ENCODE results near the gene NAE1.

Gene NAE1

GRCh38 chr16:66754211-66754610 is 76.6 kb downstream of the NAE1 start:
- H3K27ac ChIP-seq (ENCODE audit: low read depth, low read length) = no peak overlapping the region
- H3K4me1 ChIP-seq (ENCODE audit: control insufficient read depth, insufficient read depth, low read length) = peaks cover 12% of the 10 kb centered on the region
- H3K27me3 ChIP-seq (ENCODE audit: control insufficient read depth, insufficient read depth, low read length) = no peaks in the 10 kb centered on the region
- no peak overlapping the region for H3K9ac ChIP-seq (ENCODE audit: low read depth, low read length)
- H3K4me3 ChIP-seq (ENCODE audit: low read depth, low read length) = no peak overlapping the region
- H3K9me3 ChIP-seq (ENCODE audit: control insufficient read depth, insufficient read depth, low read length) = no peaks in the 10 kb centered on the region
- peaks cover 13% of the 10 kb centered on the region for H3K36me3 ChIP-seq (ENCODE audit: control insufficient read depth, insufficient read depth, low read length)

GRCh38 chr16:66752958-66753357 is 77.8 kb downstream of the NAE1 start:
- no peak overlapping the region for H3K4me3 ChIP-seq (ENCODE audit: low read depth, low read length)
- H3K9ac ChIP-seq (ENCODE audit: low read depth, low read length) = no peak overlapping the region
- peaks cover 14% of the 10 kb centered on the region for H3K4me1 ChIP-seq (ENCODE audit: control insufficient read depth, insufficient read depth, low read length)
- no peaks in the 10 kb centered on the region for H3K27me3 ChIP-seq (ENCODE audit: control insufficient read depth, insufficient read depth, low read length)
- no peaks in the 10 kb centered on the region for H3K9me3 ChIP-seq (ENCODE audit: control insufficient read depth, insufficient read depth, low read length)
- peaks cover 25% of the 10 kb centered on the region for H3K36me3 ChIP-seq (ENCODE audit: control insufficient read depth, insufficient read depth, low read length)
- H3K27ac ChIP-seq (ENCODE audit: low read depth, low read length) = no peak overlapping the region
